SU-DHL-6 (cell line): ENCODE measurements around the gene PAWR.

ENCODE experiments used
- H2AFZ ChIP-seq: fragments of 200-600 bp; sonication (generic); 2 replicates; pipeline ENCODE4 v1.6.1; 2014; ENCODE audit warnings: low read depth, mild to moderate bottlenecking, moderate library complexity, mixed read lengths, antibody characterized with exemption, low read length; ENCODE audit not compliant: severe bottlenecking
- H3F3A ChIP-seq: fragments of 200-600 bp; shearing (Covaris generic); 2 replicates; pipeline ENCODE4 v1.6.0; 2016; ENCODE audit warnings: antibody characterized with exemption, mild to moderate bottlenecking; ENCODE audit not compliant: insufficient read depth
- H3K27ac ChIP-seq: fragments of 200-600 bp; sonication (generic); 2 replicates; pipeline ENCODE4 v1.5.1; 2016; ENCODE audit warnings: low read depth, mild to moderate bottlenecking, low read length, moderate library complexity, mixed read lengths
- H3K27me3 ChIP-seq: fragments of 200-600 bp; sonication (generic), shearing (Covaris generic); 2 replicates; pipeline ENCODE4 v1.6.0; 2014; ENCODE audit warnings: mild to moderate bottlenecking, low read length
- H3K36me3 ChIP-seq: fragments of 200-600 bp; sonication (generic); 2 replicates; pipeline ENCODE4 v1.6.1; 2014; ENCODE audit warnings: mild to moderate bottlenecking, low read length, mixed read lengths
- H3K4me2 ChIP-seq: fragments of 300-600, 200-600 bp; shearing (Covaris generic), sonication (generic); 2 replicates; pipeline ENCODE4 v1.6.0; 2014; ENCODE audit warnings: low read length, low read depth, mild to moderate bottlenecking; ENCODE audit not compliant: poor library complexity, severe bottlenecking
- H3K4me3 ChIP-seq: fragments of 200-600 bp; sonication (generic); 2 replicates; pipeline ENCODE4 v1.5.1; 2014; ENCODE audit warnings: antibody characterized with exemption, low read length, mild to moderate bottlenecking, mixed read lengths; ENCODE audit not compliant: insufficient read depth, poor library complexity, severe bottlenecking
- H3K79me2 ChIP-seq: fragments of 200-600 bp; sonication (generic); 2 replicates; pipeline ENCODE4 v1.6.1; 2014; ENCODE audit warnings: mild to moderate bottlenecking, low read length, moderate library complexity; ENCODE audit not compliant: insufficient read depth
- H3K9ac ChIP-seq: fragments of 200-600 bp; sonication (generic); 2 replicates; pipeline ENCODE4 v1.7.0; 2014; ENCODE audit warnings: mild to moderate bottlenecking, low read length
- H3K9me2 ChIP-seq: fragments of 200-600 bp; sonication (generic); replicated peaks from 2 replicates; pipeline ENCODE4 v1.6.1; 2014; ENCODE audit warnings: low read length; ENCODE audit not compliant: insufficient read depth
- H3K9me3 ChIP-seq: fragments of 200-600 bp; sonication (generic); 2 replicates; pipeline ENCODE4 v1.6.1; 2014; ENCODE audit warnings: low read length, mixed read lengths; ENCODE audit not compliant: insufficient read depth
- H4K20me1 ChIP-seq: fragments of 200-600 bp; sonication (generic); 2 replicates; pipeline ENCODE4 v1.6.1; 2014; ENCODE audit warnings: low read depth, mild to moderate bottlenecking, antibody characterized with exemption, low read length, moderate library complexity, mixed read lengths
- EZH2phosphoT487 ChIP-seq: fragments of 200-600 bp; sonication (generic), shearing (Covaris generic); conservative IDR thresholded peaks from 2 replicates; pipeline ENCODE4 v1.6.1; 2018; ENCODE audit warnings: mild to moderate bottlenecking, antibody characterized with exemption, low read length, moderate library complexity, mixed read lengths
- TF ChIP-seq, protein P1 (sequence below): fragments of 200-600 bp; sonication (generic); IDR thresholded peaks from one replicate; pipeline ENCODE4 v1.5.1; 2017; ENCODE audit warnings: antibody characterized with exemption, mild to moderate bottlenecking, low read length, moderate library complexity; ENCODE audit not compliant: insufficient read depth, poor library complexity, severe bottlenecking

Gene PAWR, protein sequence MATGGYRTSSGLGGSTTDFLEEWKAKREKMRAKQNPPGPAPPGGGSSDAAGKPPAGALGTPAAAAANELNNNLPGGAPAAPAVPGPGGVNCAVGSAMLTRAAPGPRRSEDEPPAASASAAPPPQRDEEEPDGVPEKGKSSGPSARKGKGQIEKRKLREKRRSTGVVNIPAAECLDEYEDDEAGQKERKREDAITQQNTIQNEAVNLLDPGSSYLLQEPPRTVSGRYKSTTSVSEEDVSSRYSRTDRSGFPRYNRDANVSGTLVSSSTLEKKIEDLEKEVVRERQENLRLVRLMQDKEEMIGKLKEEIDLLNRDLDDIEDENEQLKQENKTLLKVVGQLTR

GRCh38 chr12:79690638-79691510 lies at the start of gene PAWR:
TSS of gene PAWR (minus strand) at chr12:79690964. CDS start at chr12:79690244, 720 bp downstream.
- no peaks in the 10 kb centered on the region for H3K9me3 ChIP-seq
- no peaks in the 10 kb centered on the region for H3K27me3 ChIP-seq
- H3F3A ChIP-seq: peaks cover 10% of the 10 kb centered on the region; the same call in 1 of the 2 replicates
- peak within 1 kb of the TSS; percentile 87 for H3K4me3 ChIP-seq
- 0 out of 2 replicates have a peak, but pooled peaks cover 4% of the 10 kb centered on the region for H3K36me3 ChIP-seq
- peak within 1 kb of the TSS; percentile 69 for H3K27ac ChIP-seq
- H3K9ac ChIP-seq: peak within 1 kb of the TSS; percentile 87
- peak within 1 kb of the TSS; percentile 98 for H2AFZ ChIP-seq
- peak within 1 kb of the TSS; percentile 76 for H3K4me2 ChIP-seq
- H3K9me2 ChIP-seq: no peaks in the 10 kb centered on the region
- peaks cover 40% of the 10 kb centered on the region for H3K79me2 ChIP-seq
- H4K20me1 ChIP-seq: peaks cover 20% of the 10 kb centered on the region
- no peak for TF ChIP-seq EZH2phosphoT487

GRCh38 chr12:79737875-79738718 lies 47.3 kb upstream of the PAWR start:
- TF ChIP-seq, protein P1, sequence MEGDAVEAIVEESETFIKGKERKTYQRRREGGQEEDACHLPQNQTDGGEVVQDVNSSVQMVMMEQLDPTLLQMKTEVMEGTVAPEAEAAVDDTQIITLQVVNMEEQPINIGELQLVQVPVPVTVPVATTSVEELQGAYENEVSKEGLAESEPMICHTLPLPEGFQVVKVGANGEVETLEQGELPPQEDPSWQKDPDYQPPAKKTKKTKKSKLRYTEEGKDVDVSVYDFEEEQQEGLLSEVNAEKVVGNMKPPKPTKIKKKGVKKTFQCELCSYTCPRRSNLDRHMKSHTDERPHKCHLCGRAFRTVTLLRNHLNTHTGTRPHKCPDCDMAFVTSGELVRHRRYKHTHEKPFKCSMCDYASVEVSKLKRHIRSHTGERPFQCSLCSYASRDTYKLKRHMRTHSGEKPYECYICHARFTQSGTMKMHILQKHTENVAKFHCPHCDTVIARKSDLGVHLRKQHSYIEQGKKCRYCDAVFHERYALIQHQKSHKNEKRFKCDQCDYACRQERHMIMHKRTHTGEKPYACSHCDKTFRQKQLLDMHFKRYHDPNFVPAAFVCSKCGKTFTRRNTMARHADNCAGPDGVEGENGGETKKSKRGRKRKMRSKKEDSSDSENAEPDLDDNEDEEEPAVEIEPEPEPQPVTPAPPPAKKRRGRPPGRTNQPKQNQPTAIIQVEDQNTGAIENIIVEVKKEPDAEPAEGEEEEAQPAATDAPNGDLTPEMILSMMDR: peak; percentile 67
- TF ChIP-seq EZH2phosphoT487: no peak
- Histone ChIP-seq H3K27me3 (no peaks in the 10 kb centered on the region), H3F3A (no peaks in the 10 kb centered on the region), H2AFZ (no peak overlapping the region), H3K4me3 (no peak overlapping the region), H3K36me3 (no peaks in the 10 kb centered on the region), H3K9me3 (no peaks in the 10 kb centered on the region), H3K9me2 (no peaks in the 10 kb centered on the region), H3K9ac (no peak overlapping the region), H4K20me1 (no peaks in the 10 kb centered on the region), H3K27ac (no peak overlapping the region), H3K4me2 (no peak overlapping the region), H3K79me2 (no peaks in the 10 kb centered on the region)

DNA sequence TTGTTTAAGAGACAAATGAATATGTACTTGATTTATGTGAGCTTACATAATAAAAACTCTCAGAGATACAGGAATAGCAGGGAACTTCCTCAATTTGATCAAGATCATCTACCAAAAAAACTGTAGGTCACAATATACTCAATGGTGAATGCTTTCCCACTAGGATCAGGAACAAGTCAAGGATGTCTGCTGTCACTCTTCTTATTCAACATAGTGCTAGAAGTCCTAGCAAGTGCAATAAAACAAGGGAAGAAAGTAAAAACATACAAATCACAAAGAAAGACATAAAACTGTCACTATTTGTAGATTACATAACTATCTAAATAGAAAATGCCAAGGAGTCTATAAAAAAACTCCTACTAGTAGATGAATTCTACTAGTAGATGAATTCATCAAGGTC lies 41.9 kb upstream of the PAWR start:
- H3K9me3 ChIP-seq: no peaks in the 10 kb centered on the region
- H3K4me3 ChIP-seq: no peak overlapping the region
- no peak overlapping the region for H3K9ac ChIP-seq
- no peaks in the 10 kb centered on the region for H4K20me1 ChIP-seq
- no peak overlapping the region for H3K4me2 ChIP-seq
- H3F3A ChIP-seq: no peaks in the 10 kb centered on the region
- H3K79me2 ChIP-seq: no peaks in the 10 kb centered on the region
- TF ChIP-seq, protein P1: no peak
- no peak for TF ChIP-seq EZH2phosphoT487
- no peak overlapping the region for H2AFZ ChIP-seq
- H3K27me3 ChIP-seq: no peaks in the 10 kb centered on the region
- H3K9me2 ChIP-seq: no peaks in the 10 kb centered on the region
- no peaks in the 10 kb centered on the region for H3K36me3 ChIP-seq
- H3K27ac ChIP-seq: no peak overlapping the region
